Measurements from ENCODE around the gene FOXD1. TPM values are rescaled to one million over a fixed set of nuclear protein-coding genes. Genes with fewer than 3 reads are reported as not detected.

The FOXD1 gene
- polyA plus RNA-seq, 2 of the 4 experiments (the other 2 are of a cell fraction) = 2.2 to 8.2 TPM

GRCh38 chr5:73417303-73418034 lies 31.1 kb downstream of the FOXD1 start (continued):
- no peak for TF ChIP-seq ELK1 (IDR thresholded peaks at IDR 0.05; ENCODE audit: low read depth, low read length)
- TF ChIP-seq MAZ (IDR thresholded peaks at IDR 0.05; ENCODE audit: borderline replicate concordance, low read depth, low read length) = no peak
- no peak for TF ChIP-seq JUN (IDR thresholded peaks at IDR 0.05)

GRCh38 chr5:73415617-73416016 lies 33.0 kb downstream of the FOXD1 start:
- DNase-seq (ENCODE audit: low read depth in 1 of 2, low spot score in 1 of 2) = no peak
- no peak for TF ChIP-seq RARB (CRISPR knock-in tag; IDR thresholded peaks at IDR 0.05)
- no peak for TF ChIP-seq MAX (IDR thresholded peaks at IDR 0.05)
- TF ChIP-seq RNF2 (IDR thresholded peaks at IDR 0.05; ENCODE audit: borderline replicate concordance, low read depth) = no peak
- no peak for TF ChIP-seq HEYL (CRISPR knock-in tag; IDR thresholded peaks at IDR 0.05)
- no peak for TF ChIP-seq NFE2L2 (conservative IDR thresholded peaks at IDR 0.05; ENCODE audit: low read length)
- TF ChIP-seq POLR2AphosphoS2 (conservative IDR thresholded peaks at IDR 0.05; ENCODE audit: low read length) = no peak
- TF ChIP-seq RFX5 (IDR thresholded peaks at IDR 0.05) = no peak
- no peak for TF ChIP-seq NR3C1 (IDR thresholded peaks at IDR 0.05)
- ChIA-PET CTCF (interaction anchor here (1.0 to 1.4 kb wide), 2 partner anchors 10 to 15 kb away, joined by 3 read pairs; no protein-coding TSS in a partner anchor), POLR2A (no interaction called here)
- Histone ChIP-seq H3K4me2 (no peak overlapping the region), H3K4me1 (0 out of 3 replicates have a peak, but pooled peaks cover 5% of the 10 kb centered on the region), H3K9me3 (peaks cover 12% of the 10 kb centered on the region; the same call in 2 of the 3 replicates), H3K4me3 (no peak overlapping the region), H3K27ac (no peak overlapping the region)
- 70% methylated on average over 5 of the region's 5 CpGs for WGBS (ENCODE audit: missing lambda C conversion rate)
- ATAC-seq = no peak
- no peak for FAIRE-seq

GRCh38 chr5:73415171-73415570 lies 33.4 kb downstream of the FOXD1 start:
- ChIA-PET POLR2A (no interaction called here), CTCF (interaction anchor here (1.0 to 2.3 kb wide), 4 partner anchors 10 to 112 kb away, joined by 3 to 12 read pairs (median 6); no protein-coding TSS in a partner anchor)
- DNase-seq (ENCODE audit: low read depth in 1 of 2, low spot score in 1 of 2) (no peak), ATAC-seq (no peak), FAIRE-seq (no peak)
- 70% methylated on average over 2 of the region's 2 CpGs for WGBS (ENCODE audit: missing lambda C conversion rate)
- Histone ChIP-seq H3K4me3 (no peak overlapping the region), H3K4me2 (no peak overlapping the region), H3K27ac (no peak overlapping the region), H3K4me1 (0 out of 3 replicates have a peak, but pooled peaks cover 5% of the 10 kb centered on the region), H3K9me3 (peaks cover 12% of the 10 kb centered on the region; the same call in 2 of the 3 replicates)
- TF ChIP-seq HOXA7 (CRISPR knock-in tag; IDR thresholded peaks at IDR 0.05) (no peak), HES2 (IDR thresholded peaks at IDR 0.05) (no peak), CBX8 (IDR thresholded peaks at IDR 0.05) (no peak), ATOH8 (CRISPR knock-in tag; IDR thresholded peaks at IDR 0.05; ENCODE audit: low read depth) (no peak), FOSL2 (IDR thresholded peaks at IDR 0.05) (no peak), FOSL2 (CRISPR knock-in tag; IDR thresholded peaks at IDR 0.05) (no peak), ZNF302 (CRISPR knock-in tag; IDR thresholded peaks at IDR 0.05) (no peak), JUN (IDR thresholded peaks at IDR 0.05) (no peak)

GRCh38 chr5:73412597-73412988 lies 36.0 kb downstream of the FOXD1 start:
- H3K4me1 ChIP-seq = 0 out of 3 replicates have a peak, but pooled peaks cover 5% of the 10 kb centered on the region
- H3K27ac ChIP-seq = peak overlapping the region in 1 of 2 experiments; percentile 66; a peak in 3 of 6 replicates
- peaks cover 12% of the 10 kb centered on the region; the same call in 2 of the 3 replicates for H3K9me3 ChIP-seq
- ChIA-PET POLR2A (no interaction called here), CTCF (no interaction called here)
- DNase-seq (ENCODE audit: low read depth in 1 of 2, low spot score in 1 of 2) = peak; percentile 13 to 29
- FAIRE-seq = peak; percentile 78
- TF ChIP-seq FOSL2 (IDR thresholded peaks at IDR 0.05) (0 out of 2 replicates have a peak, but pooled peaks have one; percentile 16), FOSL2 (CRISPR knock-in tag; IDR thresholded peaks at IDR 0.05) (peak; percentile 52; the same call in 1 of the 2 replicates), FOSB (CRISPR knock-in tag; IDR thresholded peaks at IDR 0.05) (no peak), ZSCAN20 (CRISPR knock-in tag; IDR thresholded peaks at IDR 0.05) (no peak), EHMT2 (IDR thresholded peaks at IDR 0.05; ENCODE audit: low read depth) (no peak), ELK1 (IDR thresholded peaks at IDR 0.05; ENCODE audit: low read depth, low read length) (no peak)
- WGBS (ENCODE audit: missing lambda C conversion rate) = 8% methylated on average over 1 of the region's 1 CpG
- H3K4me2 ChIP-seq = peak overlapping the region; percentile 5; the same call in 1 of the 3 replicates
- ATAC-seq = peak; percentile 84 to 85
- H3K4me3 ChIP-seq = no peak overlapping the region
